Ascending aorta (tissue), 2 donors: Measurements from ENCODE around the gene RPL7L1. TPM values are rescaled to one million over a fixed set of nuclear protein-coding genes. Genes with fewer than 3 reads are reported as not detected.
A peak's percentile ranks its signal among the peaks of the same experiment; 100 is the strongest.

Source experiments
- DNase-seq, 2 donors: peaks; one replicate each; pipeline ENCODE4 v3.0.0-alpha.2; 2019; ENCODE audit warnings: low spot score in 2 of 2
- H3K27ac ChIP-seq, 2 donors: fragments of 200-600 bp; sonication (generic); one replicate each; pipeline ENCODE4 v1.5.1; 2016 to 2017; ENCODE audit warnings: mild to moderate bottlenecking in 1 of 2
- H3K27me3 ChIP-seq: fragments of 200-600 bp; sonication (generic); one replicate; pipeline ENCODE4 v1.5.1; 2017
- H3K36me3 ChIP-seq, 2 donors: fragments of 200-600 bp; sonication (generic); one replicate each; pipeline ENCODE4 v1.5.1; 2016
- H3K4me1 ChIP-seq, 2 donors: fragments of 200-600 bp; sonication (generic); one replicate each; pipeline ENCODE4 v1.5.1; 2016 to 2017; ENCODE audit warnings: mild to moderate bottlenecking in 1 of 2
- H3K4me3 ChIP-seq, 2 donors: fragments of 200-600 bp; sonication (generic); one replicate each; pipeline ENCODE4 v1.5.1; 2016 to 2017; ENCODE audit warnings: mild to moderate bottlenecking in 1 of 2
- H3K9me3 ChIP-seq, 2 donors: fragments of 200-600 bp; sonication (generic); one replicate each; pipeline ENCODE4 v1.5.1; 2016
- intact Hi-C: fragments of 100-400 bp; cut with DNase I; formaldehyde crosslinking; loops from one replicate; pipeline ENCODE4 v1.15.1; 2023
- total RNA-seq: library from RNA; depleted of rRNA; stranded (reverse); fragments of >200 nt; gene quantifications from one replicate; pipeline ENCODE4 v1.1.0, GENCODE V29; 2016
- TF ChIP-seq, protein P1 (sequence below), 3 experiments: fragments of 200-600 bp in 2 of 3; fragments of 450-650 bp in 1 of 3; sonication (generic) in 2 of 3; IDR thresholded peaks; one replicate each; pipeline ENCODE4 v1.5.1; 2016 to 2019; ENCODE audit warnings: antibody characterized with exemption in 3 of 3, mild to moderate bottlenecking in 1 of 3, moderate library complexity in 1 of 3

Gene RPL7L1
- total RNA-seq, 1 donor from 2014 or later = 34.8 TPM

DNA sequence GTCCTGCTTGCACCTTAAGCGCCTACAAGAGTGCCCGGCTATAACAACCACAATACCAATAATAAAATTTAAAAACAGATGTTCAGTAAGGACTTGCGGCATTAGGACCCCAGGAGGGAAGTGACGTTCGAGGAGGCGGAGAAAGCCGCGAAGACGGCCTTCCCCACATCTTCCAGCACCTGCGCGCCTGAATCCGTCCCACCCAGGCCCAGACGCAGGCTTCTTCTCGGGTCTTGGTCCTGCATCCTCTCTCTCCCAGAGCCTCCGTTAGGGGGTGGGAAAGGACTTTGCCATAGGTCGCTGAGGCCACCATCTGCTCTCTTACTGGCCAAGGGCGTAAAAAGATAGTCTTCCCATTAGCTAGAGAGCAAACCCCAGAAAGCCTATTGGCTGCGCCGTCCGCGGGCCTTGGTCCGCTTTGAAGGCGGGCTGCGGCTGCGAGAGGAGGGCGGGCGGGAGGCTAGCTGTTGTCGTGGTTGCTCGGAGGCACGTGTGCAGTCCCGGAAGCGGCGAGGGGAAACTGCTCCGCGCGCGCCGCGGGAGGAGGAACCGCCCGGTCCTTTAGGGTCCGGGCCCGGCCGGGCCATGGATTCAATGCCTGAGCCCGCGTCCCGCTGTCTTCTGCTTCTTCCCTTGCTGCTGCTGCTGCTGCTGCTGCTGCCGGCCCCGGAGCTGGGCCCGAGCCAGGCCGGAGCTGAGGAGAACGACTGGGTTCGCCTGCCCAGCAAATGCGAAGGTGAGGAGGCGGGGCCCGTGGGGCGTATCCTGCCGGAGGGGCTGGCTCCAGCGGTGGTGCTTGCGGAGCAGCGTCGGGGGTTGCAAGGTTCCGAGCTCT lies 49.8 kb downstream of the RPL7L1 start, which contains the start of gene CNPY3:
TSS of gene CNPY3 (plus strand) at position 495 of the 835 bp plus-strand sequence. CDS start at position 586, 91 bp downstream.
- intact Hi-C loops = loop anchor here (2.0 kb wide), 5 partner anchors 28 to 124 kb away; partner anchors contain the start of genes CUL7, GNMT, KLHDC3 and PEX6

DNA sequence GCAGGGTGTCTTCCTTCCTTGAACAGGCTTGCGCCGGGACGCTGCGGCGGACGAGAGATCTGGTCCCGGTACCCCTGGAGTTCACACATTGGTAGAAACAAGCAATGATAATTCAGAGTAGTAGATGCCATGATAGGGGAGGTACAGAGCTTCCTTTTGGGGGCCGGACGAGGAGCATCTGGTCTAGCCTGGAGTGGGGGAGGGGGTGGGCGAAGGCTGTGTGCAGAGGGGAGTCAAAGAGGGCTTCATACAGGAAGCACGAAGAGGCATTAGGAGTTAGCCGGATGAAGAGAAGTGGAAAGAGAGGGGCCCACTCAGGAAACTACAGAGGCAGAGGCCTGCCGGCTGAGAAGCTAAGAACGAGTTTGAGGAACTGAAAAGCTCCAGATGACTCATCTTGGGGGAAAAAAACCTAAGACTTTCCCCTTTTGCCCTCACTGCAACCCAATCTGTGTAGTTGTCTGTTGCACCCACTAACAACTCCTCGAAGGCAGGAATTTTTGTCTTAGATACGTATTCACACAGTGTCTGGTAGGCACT lies 50.5 kb downstream of the RPL7L1 start:
- Histone ChIP-seq H3K4me1 (peaks cover 0 to 12% of the 10 kb centered on the region in 2 donors), H3K27me3 (no peaks in the 10 kb centered on the region), H3K36me3 (peaks cover 8% of the 10 kb centered on the region in 2 donors), H3K4me3 (peak overlapping the region; percentile 69 to 79), H3K27ac (peak overlapping the region; percentile 81 to 87), H3K9me3 (no peaks in the 10 kb centered on the region)
- intact Hi-C loops = loop anchor here (2.0 kb wide), 5 partner anchors 29 to 123 kb away; partner anchors contain the start of genes CUL7, GNMT, KLHDC3 and PEX6
- DNase-seq = peak in 1 of 2 donors; percentile 10
- TF ChIP-seq, protein P1, sequence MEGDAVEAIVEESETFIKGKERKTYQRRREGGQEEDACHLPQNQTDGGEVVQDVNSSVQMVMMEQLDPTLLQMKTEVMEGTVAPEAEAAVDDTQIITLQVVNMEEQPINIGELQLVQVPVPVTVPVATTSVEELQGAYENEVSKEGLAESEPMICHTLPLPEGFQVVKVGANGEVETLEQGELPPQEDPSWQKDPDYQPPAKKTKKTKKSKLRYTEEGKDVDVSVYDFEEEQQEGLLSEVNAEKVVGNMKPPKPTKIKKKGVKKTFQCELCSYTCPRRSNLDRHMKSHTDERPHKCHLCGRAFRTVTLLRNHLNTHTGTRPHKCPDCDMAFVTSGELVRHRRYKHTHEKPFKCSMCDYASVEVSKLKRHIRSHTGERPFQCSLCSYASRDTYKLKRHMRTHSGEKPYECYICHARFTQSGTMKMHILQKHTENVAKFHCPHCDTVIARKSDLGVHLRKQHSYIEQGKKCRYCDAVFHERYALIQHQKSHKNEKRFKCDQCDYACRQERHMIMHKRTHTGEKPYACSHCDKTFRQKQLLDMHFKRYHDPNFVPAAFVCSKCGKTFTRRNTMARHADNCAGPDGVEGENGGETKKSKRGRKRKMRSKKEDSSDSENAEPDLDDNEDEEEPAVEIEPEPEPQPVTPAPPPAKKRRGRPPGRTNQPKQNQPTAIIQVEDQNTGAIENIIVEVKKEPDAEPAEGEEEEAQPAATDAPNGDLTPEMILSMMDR (IDR thresholded peaks at IDR 0.05) = no peak

More for the DNA sequence above, 49.8 kb downstream of the RPL7L1 start, which contains the start of gene CNPY3:
- H3K9me3 ChIP-seq = no peaks in the 10 kb centered on the region
- TF ChIP-seq, protein P1 (IDR thresholded peaks at IDR 0.05) = no peak
- peaks cover 0 to 12% of the 10 kb centered on the region in 2 donors for H3K4me1 ChIP-seq
- peaks cover under 1 to 1% of the 10 kb centered on the region in 2 donors for H3K36me3 ChIP-seq
- H3K4me3 ChIP-seq = peak within 1 kb of the TSS; percentile 69 to 79
- DNase-seq = peak; percentile 86 to 97
- H3K27ac ChIP-seq = peak within 1 kb of the TSS; percentile 81 to 87
- no peaks in the 10 kb centered on the region for H3K27me3 ChIP-seq

DNA sequence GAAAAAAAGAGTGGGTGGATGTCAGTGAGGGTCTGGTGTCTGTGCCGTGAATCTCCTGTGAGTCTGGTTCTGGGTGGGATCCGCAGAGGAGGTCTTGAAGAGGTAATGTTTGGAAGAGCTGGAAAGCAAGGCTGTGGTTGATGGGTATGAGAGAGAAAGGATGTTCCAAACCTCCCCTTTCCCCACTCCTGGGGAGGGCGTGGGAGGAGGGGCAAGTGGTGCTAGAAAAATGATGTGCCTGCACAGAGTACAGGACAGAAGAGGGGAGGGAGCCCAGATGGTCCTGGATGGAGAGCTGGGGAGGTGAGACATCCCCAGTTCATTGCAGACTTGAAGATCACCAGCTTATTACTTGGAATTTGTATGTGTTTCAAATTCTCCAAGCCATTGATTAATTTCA lies 53.0 kb downstream of the RPL7L1 start:
- Histone ChIP-seq H3K27ac (peak overlapping the region in 1 of 2 donors; percentile 14), H3K4me3 (no peak overlapping the region), H3K9me3 (no peaks in the 10 kb centered on the region), H3K4me1 (peaks cover 0 to 12% of the 10 kb centered on the region in 2 donors), H3K36me3 (peaks cover 24 to 29% of the 10 kb centered on the region in 2 donors), H3K27me3 (no peaks in the 10 kb centered on the region)
- TF ChIP-seq, protein P1 (IDR thresholded peaks at IDR 0.05) = no peak
- no peak for DNase-seq
- intact Hi-C loops = no loop called here

DNA sequence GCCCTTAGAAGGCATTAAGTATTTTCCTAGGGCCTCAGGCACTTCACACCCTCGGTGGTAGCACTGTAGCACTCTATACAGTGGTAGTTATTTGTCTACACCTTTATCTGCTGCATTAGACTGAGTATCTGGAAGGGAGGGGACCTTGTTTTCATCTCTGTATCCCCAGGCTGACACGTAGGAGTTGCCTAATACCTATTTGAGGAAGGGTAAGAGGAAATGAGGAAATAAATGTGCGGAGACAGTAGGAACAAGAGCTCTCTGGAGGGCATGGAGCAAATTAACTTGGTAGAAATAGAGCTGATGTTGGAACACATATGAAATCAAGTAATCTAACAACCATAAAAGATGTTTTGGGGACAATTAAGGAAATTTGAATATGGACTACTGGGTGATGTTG lies 53.8 kb downstream of the RPL7L1 start:
- H3K9me3 ChIP-seq = no peaks in the 10 kb centered on the region
- peaks cover 32 to 37% of the 10 kb centered on the region in 2 donors for H3K36me3 ChIP-seq
- H3K27me3 ChIP-seq = no peaks in the 10 kb centered on the region
- H3K27ac ChIP-seq = no peak overlapping the region
- H3K4me1 ChIP-seq = peaks cover 0 to 12% of the 10 kb centered on the region in 2 donors
- DNase-seq = no peak
- TF ChIP-seq, protein P1 (IDR thresholded peaks at IDR 0.05) = no peak
- intact Hi-C loops = no loop called here
- no peak overlapping the region for H3K4me3 ChIP-seq

DNA sequence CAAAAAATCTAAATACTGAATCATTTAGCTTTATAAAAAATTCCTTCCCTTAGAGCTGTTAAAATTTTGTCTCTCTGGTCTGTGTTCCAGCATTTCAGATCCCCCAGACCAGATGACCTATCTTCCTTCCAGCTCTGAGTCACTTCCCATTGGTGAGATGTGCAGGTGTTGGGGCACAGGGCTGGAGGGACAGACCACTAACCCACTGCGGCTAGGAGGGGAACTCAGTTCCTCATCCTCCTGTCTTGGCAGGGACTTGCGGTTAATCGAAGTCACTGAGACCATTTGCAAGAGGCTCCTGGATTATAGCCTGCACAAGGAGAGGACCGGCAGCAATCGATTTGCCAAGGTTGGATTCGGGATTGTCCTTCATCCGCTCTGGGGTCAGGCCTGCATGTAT lies 55.9 kb downstream of the RPL7L1 start:
- Histone ChIP-seq H3K27me3 (no peaks in the 10 kb centered on the region), H3K4me3 (no peak overlapping the region), H3K4me1 (peaks cover 0 to 7% of the 10 kb centered on the region in 2 donors), H3K9me3 (no peaks in the 10 kb centered on the region), H3K36me3 (peaks cover 41 to 42% of the 10 kb centered on the region in 2 donors), H3K27ac (no peak overlapping the region)
- DNase-seq = no peak
- intact Hi-C loops = no loop called here
- TF ChIP-seq, protein P1 (IDR thresholded peaks at IDR 0.05) = no peak
